Activated CD8-positive, alpha-beta memory T cell treated with anti-CD3 and anti-CD28 coated beads, Interleukin-2, amount 10 ng/mL, durations not matched to agents 7 days and 5 days (primary cell): Measurements from ENCODE around the gene ZBTB12. TPM values are rescaled to one million over a fixed set of nuclear protein-coding genes. Genes with fewer than 3 reads are reported as not detected.
"Not testable (repeated sequence)": the region's sequence is repeated elsewhere in the genome, so short reads cannot be mapped to it uniquely, and the experiment has no call there.

Experiments used
- ATAC-seq: fragments of 150-1000 bp; cut with Tn5 transposase; one replicate; pipeline ENCODE4 v1.10.0; 2021; ENCODE audit warnings: moderate library complexity
- CTCF ChIA-PET: fragments of 350-600 bp; sonication (Branson Sonifier 250); formaldehyde crosslinking; loops from one replicate; lab custom pipeline; 2021; ENCODE audit warnings: antibody characterized with exemption; lab: Charles Lee
- DNase-seq: peaks from one replicate; pipeline ENCODE4 v3.0.0-alpha.2; 2020
- H3K27ac Mint-ChIP-seq: one replicate; pipeline ENCODE4 v1.8.0; 2021; ENCODE audit warnings: mild to moderate bottlenecking, mixed read lengths
- H3K27me3 Mint-ChIP-seq: one replicate; pipeline ENCODE4 v1.8.0; 2021; ENCODE audit warnings: mixed read lengths
- H3K36me3 Mint-ChIP-seq: one replicate; pipeline ENCODE4 v1.8.0; 2021; ENCODE audit warnings: mild to moderate bottlenecking, mixed read lengths
- H3K4me1 Mint-ChIP-seq: one replicate; pipeline ENCODE4 v1.8.0; 2021; ENCODE audit warnings: mixed read lengths
- H3K4me3 Mint-ChIP-seq: one replicate; pipeline ENCODE4 v1.8.0; 2021; ENCODE audit warnings: mild to moderate bottlenecking, moderate library complexity, mixed read lengths
- H3K9me3 Mint-ChIP-seq: one replicate; pipeline ENCODE4 v1.8.0; 2022; ENCODE audit warnings: low read depth, mixed read lengths
- total RNA-seq, 2 experiments: library from RNA; stranded (reverse); gene quantifications; one replicate each; pipeline ENCODE4 v1.2.3, GENCODE V29; 2021

ZBTB12 gene
- total RNA-seq, 2 experiments from 2014 or later, result 1.5 to 3.3 TPM

DNA sequence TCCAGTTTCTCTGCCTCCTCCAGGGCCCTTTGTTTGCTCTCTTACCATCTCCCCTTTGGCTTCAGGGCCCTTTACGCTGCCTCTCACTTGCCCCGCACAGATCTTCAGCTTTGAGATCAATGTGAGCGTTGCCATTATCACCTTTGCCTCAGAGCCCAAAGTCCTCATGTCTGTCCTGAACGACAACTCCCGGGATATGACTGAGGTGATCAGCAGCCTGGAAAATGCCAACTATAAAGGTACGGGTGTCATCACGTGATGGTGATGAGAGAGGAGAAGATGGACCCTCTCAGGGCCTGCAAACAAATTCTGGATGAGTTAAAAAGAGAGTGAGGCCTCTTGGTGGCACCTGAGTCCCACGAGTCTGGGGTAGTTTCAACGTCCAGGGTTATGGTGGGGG lies 33.9 kb upstream of the ZBTB12 start:
- no peak for ATAC-seq
- Mint-ChIP-seq H3K9me3 (no peaks in the 10 kb centered on the region), H3K27ac (no peak overlapping the region), H3K36me3 (no peaks in the 10 kb centered on the region), H3K27me3 (peaks cover 10% of the 10 kb centered on the region), H3K4me1 (no peaks in the 10 kb centered on the region), H3K4me3 (no peak overlapping the region)
- CTCF ChIA-PET, result no interaction called here
- DNase-seq, result no peak

DNA sequence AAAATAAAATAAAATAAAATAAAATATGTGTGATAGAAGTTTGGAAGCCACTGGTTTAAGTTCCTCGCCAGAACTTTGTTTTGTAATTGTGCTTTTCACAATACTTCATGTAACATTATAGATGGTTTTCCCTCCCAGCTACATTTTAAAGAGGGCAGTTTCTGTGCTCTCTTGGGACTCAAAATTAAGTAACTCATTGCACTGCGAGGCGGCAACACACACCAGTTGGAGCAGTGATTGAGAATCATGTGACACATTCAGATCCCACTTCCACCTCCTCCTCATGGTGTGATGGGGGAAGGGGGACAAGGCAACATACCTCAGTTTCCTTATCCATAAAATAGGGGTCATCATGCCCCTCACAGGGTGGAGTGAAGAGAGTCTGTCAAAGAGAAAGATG lies 33.1 kb upstream of the ZBTB12 start:
- ATAC-seq, result no peak
- no peaks in the 10 kb centered on the region for H3K9me3 Mint-ChIP-seq
- H3K36me3 Mint-ChIP-seq, result no peaks in the 10 kb centered on the region
- CTCF ChIA-PET, result no interaction called here
- no peak overlapping the region for H3K27ac Mint-ChIP-seq
- H3K4me1 Mint-ChIP-seq, result no peaks in the 10 kb centered on the region
- H3K27me3 Mint-ChIP-seq, result peaks cover 4% of the 10 kb centered on the region
- DNase-seq, result no peak
- H3K4me3 Mint-ChIP-seq, result no peak overlapping the region

DNA sequence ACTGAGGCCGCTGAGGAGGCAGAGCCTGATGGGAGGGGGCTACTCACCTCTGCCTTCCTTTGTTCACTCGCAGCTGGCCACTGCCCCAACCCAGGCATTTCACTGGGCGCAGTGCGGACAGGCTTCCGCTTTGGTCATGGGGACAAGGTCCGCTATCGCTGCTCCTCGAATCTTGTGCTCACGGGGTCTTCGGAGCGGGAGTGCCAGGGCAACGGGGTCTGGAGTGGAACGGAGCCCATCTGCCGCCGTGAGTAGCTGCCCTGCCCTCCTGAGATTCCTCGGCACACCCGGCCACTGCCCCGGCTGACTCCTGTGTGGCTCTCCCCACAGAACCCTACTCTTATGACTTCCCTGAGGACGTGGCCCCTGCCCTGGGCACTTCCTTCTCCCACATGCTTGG lies 31.7 kb upstream of the ZBTB12 start:
- CTCF ChIA-PET, result no interaction called here
- DNase-seq (no peak), ATAC-seq (no peak)
- H3K36me3 Mint-ChIP-seq, result no peaks in the 10 kb centered on the region
- H3K9me3 Mint-ChIP-seq, result no peaks in the 10 kb centered on the region
- no peak overlapping the region for H3K27ac Mint-ChIP-seq
- H3K4me1 Mint-ChIP-seq, result no peaks in the 10 kb centered on the region
- peaks cover 4% of the 10 kb centered on the region for H3K27me3 Mint-ChIP-seq
- H3K4me3 Mint-ChIP-seq, result no peak overlapping the region

DNA sequence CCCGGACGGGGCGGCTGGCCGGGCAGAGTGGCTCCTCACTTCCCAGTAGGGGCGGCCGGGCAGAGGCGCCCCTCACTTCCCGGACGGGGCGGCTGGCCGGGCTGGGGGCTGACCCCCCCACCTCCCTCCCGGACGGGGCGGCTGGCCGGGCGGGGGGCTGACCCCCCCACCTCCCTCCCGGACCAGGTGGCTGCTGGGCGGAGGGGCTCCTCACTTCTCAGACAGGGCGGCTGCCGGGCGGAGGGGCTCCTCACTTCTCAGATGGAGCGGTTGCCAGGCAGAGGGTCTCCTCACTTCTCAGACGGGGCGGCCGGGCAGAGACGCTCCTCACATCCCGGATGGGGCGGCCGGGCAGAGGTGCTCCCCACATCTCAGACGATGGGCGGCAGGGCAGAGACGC lies 30.3 kb upstream of the ZBTB12 start:
- H3K4me1 Mint-ChIP-seq, H3K36me3 Mint-ChIP-seq, H3K27ac Mint-ChIP-seq, DNase-seq, H3K9me3 Mint-ChIP-seq, H3K27me3 Mint-ChIP-seq, ATAC-seq, CTCF ChIA-PET, H3K4me3 Mint-ChIP-seq: not testable (repeated sequence)

DNA sequence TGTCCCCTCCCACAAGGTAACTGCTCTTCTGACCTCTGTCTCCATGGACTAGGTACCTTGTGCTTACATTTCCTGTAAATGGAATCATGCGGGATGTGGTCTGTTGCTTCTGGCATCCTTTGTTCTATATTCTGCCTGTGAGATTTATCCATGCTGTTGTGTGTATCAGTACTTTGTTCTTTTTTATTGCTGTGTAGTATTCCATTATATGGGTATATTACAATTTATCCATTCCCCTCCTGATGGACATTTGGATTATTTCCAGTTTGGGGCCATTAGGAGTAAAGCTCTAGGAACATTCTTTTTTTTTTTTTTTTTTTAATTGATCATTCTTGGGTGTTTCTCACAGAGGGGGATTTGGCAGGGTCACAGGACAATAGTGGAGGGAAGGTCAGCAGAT lies 29.1 kb upstream of the ZBTB12 start:
- no peaks in the 10 kb centered on the region for H3K4me1 Mint-ChIP-seq
- CTCF ChIA-PET, result interaction anchor here (0.6 to 0.7 kb wide), 2 partner anchors 15 to 49 kb away, joined by 3 read pairs; partner anchors contain the start of gene CFB
- ATAC-seq (no peak), DNase-seq (no peak)
- no peaks in the 10 kb centered on the region for H3K9me3 Mint-ChIP-seq
- H3K27me3 Mint-ChIP-seq, result peaks cover 9% of the 10 kb centered on the region
- H3K27ac Mint-ChIP-seq, result no peak overlapping the region
- H3K36me3 Mint-ChIP-seq, result no peaks in the 10 kb centered on the region
- no peak overlapping the region for H3K4me3 Mint-ChIP-seq

DNA sequence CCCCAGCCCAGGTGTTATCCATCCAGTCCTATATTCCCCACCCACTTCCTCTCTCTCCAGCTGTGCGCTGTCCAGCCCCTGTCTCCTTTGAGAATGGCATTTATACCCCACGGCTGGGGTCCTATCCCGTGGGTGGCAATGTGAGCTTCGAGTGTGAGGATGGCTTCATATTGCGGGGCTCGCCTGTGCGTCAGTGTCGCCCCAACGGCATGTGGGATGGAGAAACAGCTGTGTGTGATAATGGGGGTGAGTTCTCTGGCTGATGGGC lies 26.7 kb upstream of the ZBTB12 start:
- CTCF ChIA-PET, result no interaction called here
- no peak overlapping the region for H3K4me3 Mint-ChIP-seq
- H3K4me1 Mint-ChIP-seq, result no peaks in the 10 kb centered on the region
- H3K27me3 Mint-ChIP-seq, result peaks cover 5% of the 10 kb centered on the region
- no peaks in the 10 kb centered on the region for H3K36me3 Mint-ChIP-seq
- H3K27ac Mint-ChIP-seq, result no peak overlapping the region
- no peaks in the 10 kb centered on the region for H3K9me3 Mint-ChIP-seq
- no peak for ATAC-seq
- DNase-seq, result no peak

DNA sequence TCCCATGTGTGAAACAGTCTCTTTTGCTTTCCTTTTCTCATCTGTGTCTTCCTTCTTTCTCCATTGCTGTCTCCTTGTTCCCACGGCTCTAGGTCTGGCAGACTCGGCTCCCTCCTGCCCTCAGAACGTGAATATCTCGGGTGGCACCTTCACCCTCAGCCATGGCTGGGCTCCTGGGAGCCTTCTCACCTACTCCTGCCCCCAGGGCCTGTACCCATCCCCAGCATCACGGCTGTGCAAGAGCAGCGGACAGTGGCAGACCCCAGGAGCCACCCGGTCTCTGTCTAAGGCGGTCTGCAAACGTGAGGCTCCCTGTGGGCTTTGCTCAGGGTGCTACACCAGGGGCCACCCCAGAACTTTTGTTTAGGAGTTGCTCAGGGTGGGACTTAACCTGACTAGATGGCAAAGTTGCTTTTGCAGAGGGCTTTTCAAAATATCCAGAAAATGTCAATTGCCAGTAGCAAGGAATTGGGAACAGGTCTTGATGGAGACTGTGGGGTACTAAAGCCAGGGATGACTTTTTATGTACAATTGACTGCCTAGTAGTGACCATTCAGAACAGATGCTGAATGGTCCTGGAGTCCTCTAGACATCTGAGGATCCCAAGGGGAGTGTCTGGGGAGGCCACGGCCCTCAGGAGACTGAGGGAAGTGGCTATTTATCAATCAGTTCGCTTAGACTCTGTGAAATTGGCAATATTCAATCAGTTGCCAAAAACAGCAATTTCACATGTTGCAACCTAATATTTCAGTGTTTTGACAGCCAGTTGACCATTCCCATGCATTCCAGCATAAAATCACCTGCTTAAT lies 26.2 kb upstream of the ZBTB12 start:
- CTCF ChIA-PET, result no interaction called here

DNA sequence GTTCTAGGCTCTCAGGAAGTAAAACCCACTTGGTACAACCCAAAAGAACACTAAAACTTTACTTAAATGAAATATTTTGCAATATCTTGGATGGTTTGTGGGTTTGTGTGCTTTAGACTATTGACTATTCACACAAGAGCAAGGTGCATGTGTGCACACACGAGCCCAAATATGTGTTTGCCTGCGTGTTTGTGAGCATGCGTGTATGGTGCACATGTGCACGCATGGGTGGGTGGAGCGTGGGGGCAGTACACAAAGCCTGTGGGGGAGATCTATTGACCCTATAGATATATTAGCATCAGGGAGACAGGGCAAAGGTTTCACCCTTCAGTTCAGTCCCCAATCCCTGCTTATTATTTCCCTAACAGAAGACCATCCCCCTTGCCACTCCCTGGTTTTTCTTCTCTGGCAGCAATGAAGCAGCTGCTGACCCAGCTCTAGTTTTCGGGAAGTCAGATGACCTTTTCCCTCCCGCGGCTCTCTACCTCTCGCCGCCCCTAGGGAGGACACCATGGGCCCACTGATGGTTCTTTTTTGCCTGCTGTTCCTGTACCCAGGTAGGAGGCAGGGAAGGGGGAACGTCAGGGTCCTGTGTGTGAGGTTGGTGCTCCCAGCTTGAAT lies 25.5 kb upstream of the ZBTB12 start, which contains the start of gene C2:
C2 (plus strand) TSS at position 476 of the 621 bp plus-strand sequence; CDS start at position 512, 36 bp downstream.
- DNase-seq, result no peak
- no peak within 1 kb of the TSS for H3K4me3 Mint-ChIP-seq
- ATAC-seq, result no peak
- CTCF ChIA-PET, result no interaction called here
- no peaks in the 10 kb centered on the region for H3K9me3 Mint-ChIP-seq
- peaks cover 5% of the 10 kb centered on the region for H3K27me3 Mint-ChIP-seq
- H3K36me3 Mint-ChIP-seq, result no peaks in the 10 kb centered on the region
- no peaks in the 10 kb centered on the region for H3K4me1 Mint-ChIP-seq
- H3K27ac Mint-ChIP-seq, result no peak within 1 kb of the TSS

More for the DNA sequence above, 26.2 kb upstream of the ZBTB12 start:
- DNase-seq (no peak), ATAC-seq (no peak)
- Mint-ChIP-seq H3K4me3 (no peak overlapping the region), H3K27ac (no peak overlapping the region), H3K4me1 (no peaks in the 10 kb centered on the region), H3K27me3 (peaks cover 5% of the 10 kb centered on the region), H3K9me3 (no peaks in the 10 kb centered on the region), H3K36me3 (no peaks in the 10 kb centered on the region)

DNA sequence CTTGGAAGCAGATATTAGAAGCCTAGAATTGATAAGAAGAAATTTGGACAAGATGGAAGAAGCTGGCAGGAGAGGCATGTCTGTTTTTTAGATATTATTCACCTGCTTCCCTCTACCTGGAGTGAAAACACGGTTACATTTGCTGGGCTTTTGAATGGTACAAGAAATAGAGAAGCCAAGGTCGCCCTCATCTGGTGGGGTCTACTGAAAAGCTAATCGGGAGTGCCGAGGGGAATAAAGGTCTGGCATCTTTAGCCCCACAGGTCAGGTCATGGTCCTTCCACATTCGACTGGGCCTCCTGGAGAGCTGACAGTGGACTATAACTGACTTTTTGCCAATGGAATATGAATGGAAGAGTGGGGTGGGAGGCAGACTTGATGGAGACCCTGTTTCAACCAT lies 21.1 kb upstream of the ZBTB12 start:
- DNase-seq, result no peak
- no peaks in the 10 kb centered on the region for H3K4me1 Mint-ChIP-seq
- H3K36me3 Mint-ChIP-seq, result no peaks in the 10 kb centered on the region
- peaks cover 5% of the 10 kb centered on the region for H3K27me3 Mint-ChIP-seq
- H3K27ac Mint-ChIP-seq, result no peak overlapping the region
- CTCF ChIA-PET, result interaction anchor here (0.6 to 1.8 kb wide), 9 partner anchors 14 to 270 kb away, joined by 3 to 4 read pairs (median 3); no protein-coding TSS in a partner anchor
- no peak overlapping the region for H3K4me3 Mint-ChIP-seq
- no peak for ATAC-seq
- H3K9me3 Mint-ChIP-seq, result no peaks in the 10 kb centered on the region

DNA sequence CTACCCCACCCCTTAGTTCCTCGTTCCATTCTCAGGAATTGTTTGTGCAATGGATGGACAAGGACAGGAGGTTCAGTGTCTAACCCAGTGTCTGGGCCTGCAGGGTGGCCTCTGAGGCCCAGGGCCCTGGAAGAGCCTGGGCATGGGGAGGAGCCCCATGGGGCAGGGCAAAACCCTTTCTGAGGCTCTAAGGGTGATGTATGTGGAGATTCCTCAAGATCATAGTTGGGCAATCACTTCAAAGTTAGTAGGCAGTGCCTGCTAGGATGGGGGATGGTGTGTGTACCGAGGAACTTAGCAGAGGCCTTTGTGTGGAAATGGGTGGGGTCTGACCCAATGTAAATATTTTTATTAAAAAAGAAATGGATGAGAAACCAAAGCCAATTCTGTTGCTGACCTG lies 18.9 kb upstream of the ZBTB12 start:
- no peak overlapping the region for H3K4me3 Mint-ChIP-seq
- H3K27ac Mint-ChIP-seq, result no peak overlapping the region
- H3K9me3 Mint-ChIP-seq, result no peaks in the 10 kb centered on the region
- ATAC-seq (no peak), DNase-seq (no peak)
- CTCF ChIA-PET, result interaction anchor here (0.9 kb wide), 1 partner anchor 130 kb away, joined by 3 read pairs; no protein-coding TSS in a partner anchor
- H3K27me3 Mint-ChIP-seq, result no peaks in the 10 kb centered on the region
- H3K36me3 Mint-ChIP-seq, result no peaks in the 10 kb centered on the region
- H3K4me1 Mint-ChIP-seq, result no peaks in the 10 kb centered on the region

DNA sequence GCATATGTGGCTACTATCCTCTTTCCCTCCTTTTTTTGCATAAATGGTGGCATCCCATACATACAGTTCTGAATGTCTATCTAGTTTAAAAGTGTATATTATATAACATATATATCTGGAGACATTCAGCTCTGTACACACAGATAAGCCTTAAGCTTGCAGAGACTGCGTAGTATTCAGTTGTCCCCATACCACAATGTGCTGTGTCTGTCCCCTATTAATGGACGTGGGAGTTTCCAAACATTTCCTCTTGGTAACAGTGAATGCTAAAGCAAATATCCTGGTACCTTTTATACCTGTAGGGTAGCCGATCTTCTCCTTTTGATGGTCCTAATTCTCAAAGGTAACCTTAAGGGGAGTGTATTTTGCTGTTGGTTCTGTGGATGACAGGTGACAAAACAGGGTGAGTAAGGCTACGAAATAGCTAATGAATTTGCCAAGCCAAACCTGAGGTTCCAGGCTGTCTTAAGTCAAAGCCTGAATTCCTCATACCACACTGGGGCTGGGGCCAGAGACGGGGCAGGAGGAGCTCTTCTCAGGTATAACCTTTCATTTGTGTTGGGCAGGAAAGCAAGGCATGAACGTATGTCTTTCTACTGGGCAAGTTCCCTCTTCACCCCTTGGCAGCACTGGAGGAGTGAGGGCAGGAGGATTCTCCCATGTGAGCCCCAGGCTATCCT lies 17.9 kb upstream of the ZBTB12 start:
- CTCF ChIA-PET, result interaction anchor here (1.6 kb wide), 1 partner anchor 32 kb away, joined by 6 read pairs; no protein-coding TSS in a partner anchor
- ATAC-seq (no peak), DNase-seq (no peak)
- Mint-ChIP-seq H3K27ac (no peak overlapping the region), H3K4me1 (no peaks in the 10 kb centered on the region), H3K4me3 (no peak overlapping the region), H3K36me3 (no peaks in the 10 kb centered on the region), H3K27me3 (no peaks in the 10 kb centered on the region), H3K9me3 (no peaks in the 10 kb centered on the region)

DNA sequence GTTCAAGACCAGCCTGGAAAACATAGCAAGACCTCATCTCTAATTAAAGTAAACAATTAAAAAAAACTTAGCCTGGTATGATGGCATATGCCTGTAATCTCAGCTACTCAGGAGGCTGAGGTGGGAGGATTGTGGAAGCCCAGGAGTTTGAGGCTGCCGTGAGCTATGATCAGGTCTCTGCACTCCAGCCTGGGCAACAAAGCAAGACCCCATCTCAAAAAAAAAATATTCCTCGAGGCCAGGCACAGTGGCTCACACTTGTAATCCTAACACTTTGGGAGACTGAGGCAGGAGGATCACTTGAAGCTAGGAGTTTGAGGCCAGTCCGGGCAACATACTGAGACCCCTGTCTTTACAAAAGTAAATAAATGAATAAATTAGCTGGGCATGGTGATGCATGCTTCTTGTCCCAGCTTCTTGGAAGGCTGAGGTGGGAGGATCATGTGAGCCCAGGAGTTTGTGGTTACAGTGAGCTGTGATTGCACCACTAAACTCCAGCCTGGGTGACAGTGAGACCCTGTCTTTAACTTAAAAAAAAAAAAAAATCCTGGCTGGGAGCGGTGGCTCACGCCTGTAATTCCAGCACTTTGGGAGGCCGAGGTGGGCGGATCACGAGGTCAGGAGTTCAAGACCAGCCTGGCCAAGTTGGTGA lies 16.3 kb upstream of the ZBTB12 start:
- DNase-seq, result no peak
- no peak overlapping the region for H3K27ac Mint-ChIP-seq

DNA sequence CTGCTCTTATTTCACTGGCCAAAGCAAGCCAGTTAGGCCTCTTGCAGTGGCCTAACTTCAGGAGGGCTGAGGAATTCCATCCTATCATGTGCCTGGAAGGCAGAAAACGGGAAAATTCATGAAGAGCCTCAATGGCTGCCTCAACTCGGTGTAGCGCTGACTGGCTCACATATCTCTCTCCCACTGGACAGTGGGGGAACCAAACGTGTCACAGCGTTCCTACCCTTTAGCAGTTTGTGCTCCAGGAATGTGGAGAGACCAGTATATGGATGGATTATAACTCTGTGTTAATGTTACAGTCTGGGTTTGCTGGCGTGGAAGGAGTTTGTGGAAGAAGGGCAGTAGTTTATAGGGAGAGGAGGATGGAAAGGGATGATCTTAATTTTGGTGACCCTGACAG lies 13.9 kb upstream of the ZBTB12 start:
- no peaks in the 10 kb centered on the region for H3K9me3 Mint-ChIP-seq
- DNase-seq (no peak), ATAC-seq (no peak)
- no peaks in the 10 kb centered on the region for H3K36me3 Mint-ChIP-seq
- CTCF ChIA-PET, result no interaction called here
- no peak overlapping the region for H3K4me3 Mint-ChIP-seq
- no peaks in the 10 kb centered on the region for H3K27me3 Mint-ChIP-seq
- H3K4me1 Mint-ChIP-seq, result peaks cover 9% of the 10 kb centered on the region
- no peak overlapping the region for H3K27ac Mint-ChIP-seq

More for the DNA sequence above, 16.3 kb upstream of the ZBTB12 start:
- no peaks in the 10 kb centered on the region for H3K36me3 Mint-ChIP-seq
- H3K4me1 Mint-ChIP-seq, result no peaks in the 10 kb centered on the region
- no peak overlapping the region for H3K4me3 Mint-ChIP-seq
- H3K9me3 Mint-ChIP-seq, result no peaks in the 10 kb centered on the region
- no peak for ATAC-seq
- CTCF ChIA-PET, result interaction anchor here (0.7 to 1.7 kb wide), 5 partner anchors 8 to 34 kb away, joined by 3 to 6 read pairs (median 3); partner anchors contain the start of gene EHMT2
- no peaks in the 10 kb centered on the region for H3K27me3 Mint-ChIP-seq
